Neural crest cell (in vitro differentiated cells): Measurements from ENCODE around the gene RBPJ. TPM values are rescaled to one million over a fixed set of nuclear protein-coding genes. Genes with fewer than 3 reads are reported as not detected.
A peak's percentile ranks its signal among the peaks of the same experiment; 100 is the strongest.

Experiments used
- DNase-seq: peaks from one replicate; pipeline ENCODE4 v3.0.0; 2021; ENCODE audit warnings: low read depth, mixed read lengths, low spot score
- H3K27ac Mint-ChIP-seq: one replicate; pipeline ENCODE4 v1.8.0; 2021; ENCODE audit warnings: mild to moderate bottlenecking, mixed read lengths; ENCODE audit not compliant: unreplicated experiment
- H3K27me3 Mint-ChIP-seq: 2 replicates; pipeline ENCODE4 v1.8.0; 2021; ENCODE audit warnings: low read depth, mild to moderate bottlenecking, mixed read lengths
- H3K36me3 Mint-ChIP-seq: 2 replicates; pipeline ENCODE4 v1.8.0; 2021; ENCODE audit warnings: low read depth, mild to moderate bottlenecking, mixed read lengths
- H3K4me1 Mint-ChIP-seq: 2 replicates; pipeline ENCODE4 v1.8.0; 2021; ENCODE audit warnings: mixed read lengths
- H3K4me3 Mint-ChIP-seq: one replicate; pipeline ENCODE4 v1.8.0; 2021; ENCODE audit warnings: mild to moderate bottlenecking, mixed read lengths
- H3K9me3 Mint-ChIP-seq: 2 replicates; pipeline ENCODE4 v1.8.0; 2021; ENCODE audit warnings: mixed read lengths
- total RNA-seq: library from RNA; stranded (reverse); gene quantifications from 2 replicates; pipeline ENCODE4 v1.2.1, GENCODE V29; 2021
- TF ChIP-seq, protein P1 (sequence below): fragments of 200-600 bp; sonication (generic); conservative IDR thresholded peaks from 2 replicates; pipeline ENCODE4 v1.5.0; 2021; ENCODE audit warnings: antibody characterized with exemption, mild to moderate bottlenecking

RBPJ gene
- total RNA-seq, 1 donor from 2014 or later, result 76.4 TPM

DNA sequence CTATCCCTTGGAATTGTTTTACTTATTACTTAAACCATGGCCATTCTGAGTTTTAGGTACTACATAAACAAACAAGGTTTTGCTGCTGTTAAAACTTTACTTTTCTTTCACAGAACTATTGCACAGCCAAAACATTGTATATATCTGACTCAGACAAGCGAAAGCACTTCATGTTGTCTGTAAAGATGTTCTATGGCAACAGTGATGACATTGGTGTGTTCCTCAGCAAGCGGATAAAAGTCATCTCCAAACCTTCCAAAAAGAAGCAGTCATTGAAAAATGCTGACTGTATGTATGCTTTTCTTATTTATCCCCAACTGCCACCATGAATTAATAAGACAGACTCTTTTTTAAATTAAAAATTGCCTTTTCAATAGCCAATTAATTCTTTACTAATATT, 99.6 kb downstream of the RBPJ start:
- Mint-ChIP-seq H3K9me3 (peaks cover 2% of the 10 kb centered on the region), H3K27ac (no peak overlapping the region), H3K4me1 (peaks cover 13% of the 10 kb centered on the region), H3K36me3 (peaks cover 18% of the 10 kb centered on the region), H3K4me3 (no peak overlapping the region), H3K27me3 (no peaks in the 10 kb centered on the region)
- TF ChIP-seq, protein P1, sequence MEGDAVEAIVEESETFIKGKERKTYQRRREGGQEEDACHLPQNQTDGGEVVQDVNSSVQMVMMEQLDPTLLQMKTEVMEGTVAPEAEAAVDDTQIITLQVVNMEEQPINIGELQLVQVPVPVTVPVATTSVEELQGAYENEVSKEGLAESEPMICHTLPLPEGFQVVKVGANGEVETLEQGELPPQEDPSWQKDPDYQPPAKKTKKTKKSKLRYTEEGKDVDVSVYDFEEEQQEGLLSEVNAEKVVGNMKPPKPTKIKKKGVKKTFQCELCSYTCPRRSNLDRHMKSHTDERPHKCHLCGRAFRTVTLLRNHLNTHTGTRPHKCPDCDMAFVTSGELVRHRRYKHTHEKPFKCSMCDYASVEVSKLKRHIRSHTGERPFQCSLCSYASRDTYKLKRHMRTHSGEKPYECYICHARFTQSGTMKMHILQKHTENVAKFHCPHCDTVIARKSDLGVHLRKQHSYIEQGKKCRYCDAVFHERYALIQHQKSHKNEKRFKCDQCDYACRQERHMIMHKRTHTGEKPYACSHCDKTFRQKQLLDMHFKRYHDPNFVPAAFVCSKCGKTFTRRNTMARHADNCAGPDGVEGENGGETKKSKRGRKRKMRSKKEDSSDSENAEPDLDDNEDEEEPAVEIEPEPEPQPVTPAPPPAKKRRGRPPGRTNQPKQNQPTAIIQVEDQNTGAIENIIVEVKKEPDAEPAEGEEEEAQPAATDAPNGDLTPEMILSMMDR, result no peak
- no peak for DNase-seq

GRCh38 chr4:26420913-26421312, 100.1 kb downstream of the RBPJ start:
- H3K4me3 Mint-ChIP-seq, result no peak overlapping the region
- no peaks in the 10 kb centered on the region for H3K27me3 Mint-ChIP-seq
- no peak for DNase-seq
- H3K27ac Mint-ChIP-seq, result no peak overlapping the region
- H3K9me3 Mint-ChIP-seq, result peaks cover 2% of the 10 kb centered on the region
- peaks cover 18% of the 10 kb centered on the region for H3K36me3 Mint-ChIP-seq
- TF ChIP-seq, protein P1, result no peak
- peaks cover 13% of the 10 kb centered on the region for H3K4me1 Mint-ChIP-seq

DNA sequence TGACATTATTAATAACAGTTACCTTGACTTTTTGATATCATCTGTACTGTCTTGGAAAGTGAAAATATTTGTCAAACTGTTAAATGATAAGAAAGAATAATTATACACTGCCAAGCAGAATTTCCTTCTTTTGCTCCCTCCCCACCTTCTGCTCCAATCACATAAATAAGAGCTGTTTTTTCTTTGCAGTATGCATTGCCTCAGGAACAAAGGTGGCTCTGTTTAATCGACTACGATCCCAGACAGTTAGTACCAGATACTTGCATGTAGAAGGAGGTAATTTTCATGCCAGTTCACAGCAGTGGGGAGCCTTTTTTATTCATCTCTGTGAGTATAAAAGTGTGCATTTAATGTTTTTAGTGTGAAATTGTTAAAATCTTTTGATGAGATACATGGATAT, 103.3 kb downstream of the RBPJ start:
- no peak for DNase-seq
- Mint-ChIP-seq H3K4me1 (peaks cover 13% of the 10 kb centered on the region), H3K27ac (no peak overlapping the region), H3K36me3 (peaks cover 23% of the 10 kb centered on the region), H3K27me3 (no peaks in the 10 kb centered on the region), H3K4me3 (no peak overlapping the region), H3K9me3 (peaks cover 2% of the 10 kb centered on the region)
- TF ChIP-seq, protein P1, result no peak

GRCh38 chr4:26424838-26425237, 104.0 kb downstream of the RBPJ start:
- Mint-ChIP-seq H3K36me3 (peaks cover 23% of the 10 kb centered on the region), H3K27ac (no peak overlapping the region), H3K9me3 (peaks cover 2% of the 10 kb centered on the region), H3K27me3 (no peaks in the 10 kb centered on the region), H3K4me1 (peaks cover 13% of the 10 kb centered on the region), H3K4me3 (no peak overlapping the region)
- TF ChIP-seq, protein P1, result peak; percentile 42
- DNase-seq, result no peak

DNA sequence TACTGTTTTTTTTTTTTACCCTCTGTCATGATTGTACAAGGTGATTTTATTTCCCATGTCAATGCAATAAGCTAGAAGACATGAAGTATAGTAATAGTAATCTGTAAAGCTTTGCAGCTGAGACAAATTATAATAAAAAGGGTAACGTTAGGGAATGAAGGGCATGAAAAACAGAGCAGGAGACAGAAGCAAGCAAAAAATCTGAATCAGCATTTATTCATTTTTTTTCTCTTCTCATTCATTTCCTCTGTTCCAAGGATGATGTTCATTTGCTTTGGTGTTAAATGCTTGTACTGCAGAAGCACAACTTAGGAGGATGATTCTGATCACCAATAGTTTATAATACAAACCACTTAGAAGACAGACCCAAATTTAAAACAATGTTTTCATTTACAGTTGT, 105.1 kb downstream of the RBPJ start:
- Mint-ChIP-seq H3K4me1 (peaks cover 13% of the 10 kb centered on the region), H3K27ac (no peak overlapping the region), H3K27me3 (no peaks in the 10 kb centered on the region), H3K36me3 (peaks cover 26% of the 10 kb centered on the region), H3K4me3 (no peak overlapping the region), H3K9me3 (peaks cover 2% of the 10 kb centered on the region)
- TF ChIP-seq, protein P1, result no peak
- no peak for DNase-seq

DNA sequence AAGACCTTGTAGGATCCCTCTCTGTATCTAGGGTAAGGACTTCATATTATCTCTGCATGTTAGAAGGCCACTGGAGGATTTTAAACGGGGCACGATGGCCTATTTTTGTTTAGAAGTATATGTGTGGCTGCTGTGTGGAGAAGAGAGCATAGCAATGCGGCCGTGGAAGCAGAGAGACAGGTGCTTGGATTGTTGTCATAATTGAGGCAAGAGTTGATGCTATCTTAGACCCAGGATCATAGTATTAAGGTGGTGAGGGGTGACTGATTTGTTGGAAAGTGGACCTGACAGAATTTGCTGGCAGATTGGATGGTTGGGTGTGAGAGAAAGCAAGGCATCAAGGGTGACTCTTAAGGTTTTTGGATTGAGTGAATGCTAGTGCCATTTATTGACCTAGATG, 106.1 kb downstream of the RBPJ start:
- Mint-ChIP-seq H3K4me1 (peaks cover 13% of the 10 kb centered on the region), H3K27me3 (no peaks in the 10 kb centered on the region), H3K36me3 (peaks cover 20% of the 10 kb centered on the region), H3K9me3 (peaks cover 2% of the 10 kb centered on the region), H3K27ac (peak overlapping the region; percentile 60), H3K4me3 (no peak overlapping the region)
- DNase-seq, result no peak
- TF ChIP-seq, protein P1, result no peak
